HG03354 (cell line): ENCODE measurements around the gene SELENOO.

Experiments
- ATAC-seq: cut with Tn5 transposase; IDR thresholded peaks from one replicate; pipeline ENCODE4 v1.9.1; 2021; ENCODE audit warnings: mild to moderate bottlenecking; ENCODE audit not compliant: unreplicated experiment, poor library complexity, severe bottlenecking

Gene SELENOO

DNA sequence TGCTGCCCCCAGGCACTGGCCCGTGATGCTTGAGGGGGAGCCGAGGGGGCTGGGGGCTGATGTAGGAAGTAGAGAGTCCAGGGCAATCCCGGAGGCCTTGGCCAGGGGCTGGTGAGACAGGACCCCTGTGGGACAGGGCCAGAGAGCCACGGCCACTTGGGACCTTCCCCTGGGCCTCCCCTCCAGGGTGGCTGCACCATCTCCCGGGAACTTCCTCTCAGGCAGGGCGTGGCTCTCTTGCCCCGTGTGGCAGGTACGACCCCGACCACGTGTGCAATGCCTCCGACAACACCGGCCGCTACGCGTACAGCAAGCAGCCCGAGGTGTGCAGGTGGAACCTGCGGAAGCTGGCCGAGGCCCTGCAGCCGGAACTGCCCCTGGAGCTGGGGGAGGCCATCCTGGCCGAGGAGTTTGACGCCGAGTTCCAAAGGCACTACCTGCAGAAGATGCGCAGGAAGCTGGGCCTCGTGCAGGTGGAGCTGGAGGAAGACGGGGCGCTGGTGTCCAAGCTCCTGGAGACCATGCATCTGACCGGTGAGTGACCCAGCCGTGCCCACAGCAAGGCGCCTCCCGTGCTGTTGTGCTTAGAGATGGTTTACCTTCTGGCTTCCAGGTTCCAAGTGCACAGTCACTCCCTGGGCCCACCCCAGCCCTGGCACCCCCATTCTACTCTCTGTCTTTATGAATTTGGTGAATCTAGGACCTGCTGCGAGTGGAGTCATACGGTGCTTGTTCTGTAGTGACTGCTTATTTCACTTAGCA, 9.7 kb downstream of the SELENOO start:
- no peak for ATAC-seq

DNA sequence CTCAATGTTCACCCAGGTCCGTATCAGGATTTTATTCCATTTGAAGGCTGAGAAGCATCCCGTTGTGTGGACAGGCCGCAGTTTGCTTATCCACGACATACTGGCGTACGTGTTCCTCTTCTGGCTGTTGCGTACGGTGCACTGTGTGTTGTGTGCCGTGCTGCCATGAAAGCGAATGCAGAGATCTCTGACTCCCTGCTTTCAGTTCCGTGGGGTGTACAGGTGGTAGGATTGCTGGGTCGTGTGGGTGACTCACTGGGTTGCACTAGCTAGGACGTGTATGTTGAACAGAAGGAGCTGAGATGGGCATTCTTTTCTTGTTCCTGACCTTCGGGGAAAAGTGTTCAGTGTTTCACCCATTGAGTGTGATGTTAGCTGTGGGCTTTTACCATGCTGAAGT, 10.3 kb downstream of the SELENOO start:
- ATAC-seq = no peak

DNA sequence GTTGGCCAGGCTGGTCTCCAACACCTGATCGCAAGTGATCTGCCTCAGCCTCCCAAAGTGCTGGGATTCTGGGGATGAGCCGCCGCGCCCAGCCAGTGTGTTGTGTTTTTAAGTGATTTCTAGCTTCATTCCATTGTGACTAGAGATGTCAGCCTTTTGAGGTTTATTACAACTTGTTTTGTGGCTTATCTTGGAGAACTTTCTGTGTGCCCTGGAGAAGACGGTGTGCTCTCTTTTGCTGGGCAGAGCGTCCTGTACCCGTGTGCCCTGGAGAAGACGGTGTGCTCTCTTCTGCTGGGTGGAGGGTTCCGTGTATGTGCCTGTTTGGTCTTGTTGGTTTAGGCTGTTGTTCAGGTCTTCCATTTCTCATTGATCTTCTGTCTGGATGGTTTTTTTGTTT, 12.5 kb downstream of the SELENOO start:
- ATAC-seq = no peak

DNA sequence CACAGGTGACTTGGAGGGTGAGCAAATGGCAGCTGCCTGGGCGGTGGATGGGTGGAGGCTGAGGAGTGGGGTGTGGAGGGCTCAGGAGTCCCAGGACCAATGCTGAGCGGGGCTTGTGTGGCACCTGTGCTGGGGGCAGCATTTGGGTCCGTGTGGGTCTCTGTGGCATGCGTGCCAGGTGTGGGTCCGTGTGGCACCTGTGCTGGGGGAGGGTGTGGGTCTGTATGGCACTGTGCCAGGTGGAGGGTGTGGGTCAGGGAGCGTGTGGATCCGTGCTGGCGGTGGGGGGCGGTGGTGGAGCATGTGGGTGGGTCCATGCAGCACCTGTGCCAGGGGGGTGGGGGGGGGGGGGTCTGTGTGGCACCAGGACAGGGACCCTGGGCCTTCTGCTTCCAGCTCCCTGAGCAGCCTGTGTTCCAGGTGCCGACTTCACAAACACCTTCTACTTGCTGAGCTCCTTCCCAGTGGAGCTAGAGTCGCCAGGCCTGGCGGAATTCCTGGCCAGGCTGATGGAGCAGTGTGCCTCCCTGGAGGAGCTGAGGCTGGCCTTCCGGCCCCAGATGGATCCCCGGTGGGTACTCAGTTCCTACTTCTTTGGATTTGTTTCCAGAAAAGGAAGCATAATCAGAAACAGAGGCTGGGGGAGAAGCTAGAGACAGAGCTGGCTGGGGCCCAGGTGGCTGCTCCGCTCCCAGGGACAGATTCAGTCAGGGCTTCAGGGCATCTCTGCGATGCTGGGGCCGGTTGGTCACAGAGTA, 14.7 kb downstream of the SELENOO start:
- no peak for ATAC-seq

DNA sequence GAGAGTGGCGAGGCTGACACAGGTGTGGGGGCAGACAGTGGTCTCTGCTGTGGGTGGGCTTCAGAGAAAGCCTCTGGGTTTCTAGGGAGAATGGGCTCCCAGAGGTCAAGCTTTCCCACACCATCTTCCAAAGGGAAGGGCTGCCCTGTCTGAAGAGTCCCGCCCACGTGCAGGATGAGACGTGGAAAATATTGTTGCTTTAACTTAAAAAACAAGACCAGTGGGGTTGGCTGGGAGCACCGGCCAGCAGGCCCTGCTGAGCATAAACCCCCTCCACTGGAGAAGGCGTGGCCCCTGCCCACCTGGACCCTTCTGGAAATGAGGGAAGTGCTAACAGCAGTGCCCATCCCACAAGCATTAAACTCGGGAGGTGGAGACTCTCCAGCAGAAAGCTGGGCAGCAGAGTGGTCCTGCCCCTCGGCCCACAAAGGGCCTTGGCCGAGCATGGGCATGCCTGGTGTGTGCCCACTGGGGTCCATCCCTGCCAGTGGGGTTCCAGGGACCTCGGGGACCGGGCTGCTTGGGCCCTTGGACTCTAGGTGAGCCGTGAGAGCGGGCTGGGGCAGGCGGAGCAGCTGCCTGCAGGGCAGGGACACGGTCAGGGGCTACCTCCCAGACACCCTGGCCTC, 15.4 kb downstream of the SELENOO start:
- ATAC-seq = no peak

DNA sequence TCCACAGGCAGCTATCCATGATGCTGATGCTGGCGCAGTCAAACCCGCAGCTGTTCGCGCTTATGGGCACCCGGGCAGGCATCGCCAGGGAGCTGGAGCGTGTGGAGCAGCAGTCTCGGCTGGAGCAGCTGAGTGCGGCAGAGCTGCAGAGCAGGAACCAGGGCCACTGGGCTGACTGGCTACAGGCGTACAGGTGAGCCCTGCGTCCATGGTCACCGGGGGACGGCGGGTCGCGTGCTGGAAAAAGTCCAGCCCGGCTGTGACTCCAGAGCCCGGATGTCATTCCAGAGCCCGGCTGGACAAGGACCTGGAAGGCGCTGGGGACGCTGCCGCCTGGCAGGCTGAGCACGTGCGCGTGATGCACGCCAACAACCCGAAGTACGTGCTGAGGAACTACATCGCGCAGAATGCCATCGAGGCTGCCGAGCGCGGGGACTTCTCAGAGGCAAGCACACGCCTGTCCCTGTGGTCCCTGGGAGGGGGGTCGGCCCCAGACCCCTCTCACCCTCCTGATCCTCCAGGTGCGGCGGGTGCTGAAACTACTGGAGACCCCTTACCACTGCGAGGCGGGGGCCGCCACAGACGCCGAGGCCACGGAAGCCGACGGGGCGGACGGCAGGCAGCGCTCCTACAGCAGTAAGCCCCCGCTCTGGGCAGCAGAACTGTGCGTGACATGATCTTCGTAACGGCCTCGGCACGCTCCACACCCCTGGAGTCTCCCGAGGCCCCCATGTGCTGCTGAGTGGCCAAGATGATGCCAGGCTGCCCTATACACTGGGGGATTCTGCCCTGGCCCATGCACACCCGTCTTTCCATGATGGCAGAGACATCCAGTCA, 16.1 kb downstream of the SELENOO start:
- no peak for ATAC-seq

DNA sequence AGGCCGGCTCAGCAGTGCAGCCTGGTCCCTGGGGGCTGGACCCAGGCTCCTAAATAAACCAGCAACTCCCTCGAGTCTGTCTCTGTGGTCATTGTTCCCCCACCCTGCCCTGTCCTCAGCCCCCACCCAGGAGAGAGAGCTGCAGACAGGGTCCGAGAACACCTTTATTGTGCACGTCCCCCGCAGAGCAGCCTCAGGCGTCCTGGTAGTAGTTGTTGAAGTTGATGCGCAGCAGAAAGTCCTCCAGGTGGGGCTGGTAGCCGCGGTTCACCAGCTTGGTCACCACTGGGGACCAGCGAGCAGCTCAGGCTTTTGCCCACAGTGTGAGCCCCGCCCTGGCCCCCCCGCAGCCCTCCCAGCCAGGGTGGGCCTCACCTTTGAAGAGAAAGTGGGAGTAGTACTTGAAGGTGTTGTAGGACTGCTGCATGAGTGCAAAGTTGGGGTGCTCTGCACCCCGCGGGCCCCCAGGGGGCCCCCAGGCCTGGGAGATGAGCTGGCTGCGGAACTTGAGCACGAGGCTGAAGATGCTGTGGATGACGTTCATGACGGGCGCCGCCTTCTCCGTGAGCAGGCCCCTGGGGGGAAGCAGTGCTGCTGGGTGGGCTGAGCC, 16.8 kb downstream of the SELENOO start:
- ATAC-seq = no peak

DNA sequence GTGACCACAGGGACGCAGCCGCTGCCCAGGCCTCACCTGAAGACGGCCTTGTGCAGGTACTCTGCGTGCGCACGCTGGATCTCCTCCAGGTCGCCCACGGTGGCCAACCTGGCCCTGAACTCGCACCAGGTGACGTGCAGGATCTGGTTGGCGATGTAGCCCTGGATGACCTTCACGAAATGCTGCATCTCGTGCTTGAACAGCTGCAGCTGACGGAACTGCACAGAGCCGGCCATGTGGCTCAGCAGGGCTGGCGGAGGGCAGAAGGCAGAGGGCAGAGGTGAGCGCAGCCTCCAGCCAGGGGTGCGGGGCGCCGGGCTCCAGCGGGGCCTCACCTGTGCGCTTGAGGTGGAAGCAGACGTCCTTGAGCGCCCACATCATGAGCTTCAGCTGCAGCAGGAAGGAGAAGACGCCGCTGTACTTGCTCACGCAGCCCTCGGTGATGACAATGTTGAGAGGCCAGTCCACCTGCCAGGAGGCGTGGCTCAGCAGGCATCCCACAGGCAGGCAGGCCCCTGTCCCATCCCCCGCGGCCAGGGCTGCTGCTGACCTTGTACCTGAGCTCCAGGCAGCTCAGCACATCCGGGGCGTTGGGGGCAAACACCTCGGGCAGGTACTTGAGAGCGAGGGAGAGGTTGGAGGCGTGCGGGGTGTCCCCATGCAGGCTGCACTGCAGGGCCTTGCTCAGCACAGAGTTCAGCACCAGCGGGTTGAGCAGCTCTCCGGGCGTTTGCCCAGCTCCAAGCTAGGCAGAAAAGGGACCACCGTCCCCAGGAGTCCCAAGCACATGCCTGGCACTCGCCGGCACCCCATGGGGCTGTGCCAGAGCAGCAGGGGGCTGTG, 17.6 kb downstream of the SELENOO start:
- no peak for ATAC-seq

DNA sequence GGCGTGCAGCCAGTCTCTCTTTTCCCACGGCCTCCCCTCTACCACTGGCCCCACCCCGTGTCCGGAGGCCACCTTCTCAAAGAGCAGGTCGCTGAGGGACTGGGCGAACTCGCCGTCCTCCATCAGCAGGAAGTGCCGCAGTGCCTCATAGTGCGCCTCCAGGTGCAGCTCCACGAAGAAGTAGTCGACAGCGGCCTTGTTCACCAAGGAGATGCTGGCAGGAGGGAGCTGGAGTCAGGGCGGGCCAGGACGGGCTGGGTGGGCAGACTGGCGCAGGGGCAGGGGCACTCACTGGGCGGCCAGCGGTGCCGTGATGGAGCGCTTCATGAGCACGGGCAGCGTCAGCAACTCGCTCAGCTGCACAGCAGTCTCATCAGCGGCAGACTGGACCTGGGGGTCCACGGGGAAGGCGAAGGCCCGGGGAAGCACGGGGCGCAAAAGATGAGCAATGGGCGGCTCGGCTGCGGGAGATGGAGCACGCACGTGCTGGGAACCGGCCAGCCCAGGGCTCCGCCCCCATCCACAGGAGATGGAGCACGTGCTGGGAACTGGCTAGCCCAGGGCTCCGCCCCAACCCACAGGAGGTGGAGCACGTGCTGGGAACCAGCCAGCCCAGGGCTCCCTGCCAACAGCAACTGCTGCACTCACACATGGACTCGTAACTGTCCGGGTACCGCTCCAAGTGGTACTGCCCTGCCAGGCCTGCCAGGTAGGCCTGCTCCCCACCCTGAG, 18.4 kb downstream of the SELENOO start:
- no peak for ATAC-seq

DNA sequence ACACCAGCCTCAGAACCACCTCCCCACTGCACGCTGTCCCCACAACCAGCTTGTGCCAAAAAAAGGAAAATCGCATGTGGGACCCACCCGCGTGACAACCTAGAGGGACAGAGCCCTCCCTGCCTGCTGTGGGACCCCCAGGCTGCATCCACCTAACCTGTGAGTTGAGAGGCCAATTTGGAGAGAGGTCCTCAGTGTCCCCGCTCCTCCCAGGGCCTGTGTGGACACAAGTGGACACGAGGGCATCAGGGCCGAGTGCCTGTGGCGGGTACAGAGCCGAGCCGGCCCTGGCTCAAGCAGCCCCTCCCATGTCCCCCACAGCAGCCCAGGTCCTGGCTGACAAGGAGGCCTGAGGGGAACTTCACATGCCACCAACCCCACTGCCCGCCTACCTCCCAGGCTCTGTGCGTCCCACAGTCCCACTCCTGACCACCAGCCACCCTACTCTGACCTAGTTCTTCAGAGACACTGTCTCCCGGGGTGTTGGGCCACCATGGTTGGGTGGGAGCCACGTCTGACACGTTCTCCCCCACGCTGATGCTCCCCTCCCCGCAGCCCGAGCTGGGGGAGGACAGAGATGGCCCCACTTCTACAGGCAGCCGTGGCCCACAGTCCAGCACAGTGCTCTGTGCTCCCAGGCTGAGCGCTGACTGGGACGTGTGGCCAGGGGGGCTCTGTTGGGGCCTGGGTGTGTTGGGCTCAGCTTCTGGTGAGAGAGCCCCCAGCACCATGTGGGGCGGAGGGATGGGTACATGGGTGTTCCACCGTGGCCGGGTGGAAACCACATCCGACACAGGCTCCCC, 19.2 kb downstream of the SELENOO start:
- no peak for ATAC-seq

DNA sequence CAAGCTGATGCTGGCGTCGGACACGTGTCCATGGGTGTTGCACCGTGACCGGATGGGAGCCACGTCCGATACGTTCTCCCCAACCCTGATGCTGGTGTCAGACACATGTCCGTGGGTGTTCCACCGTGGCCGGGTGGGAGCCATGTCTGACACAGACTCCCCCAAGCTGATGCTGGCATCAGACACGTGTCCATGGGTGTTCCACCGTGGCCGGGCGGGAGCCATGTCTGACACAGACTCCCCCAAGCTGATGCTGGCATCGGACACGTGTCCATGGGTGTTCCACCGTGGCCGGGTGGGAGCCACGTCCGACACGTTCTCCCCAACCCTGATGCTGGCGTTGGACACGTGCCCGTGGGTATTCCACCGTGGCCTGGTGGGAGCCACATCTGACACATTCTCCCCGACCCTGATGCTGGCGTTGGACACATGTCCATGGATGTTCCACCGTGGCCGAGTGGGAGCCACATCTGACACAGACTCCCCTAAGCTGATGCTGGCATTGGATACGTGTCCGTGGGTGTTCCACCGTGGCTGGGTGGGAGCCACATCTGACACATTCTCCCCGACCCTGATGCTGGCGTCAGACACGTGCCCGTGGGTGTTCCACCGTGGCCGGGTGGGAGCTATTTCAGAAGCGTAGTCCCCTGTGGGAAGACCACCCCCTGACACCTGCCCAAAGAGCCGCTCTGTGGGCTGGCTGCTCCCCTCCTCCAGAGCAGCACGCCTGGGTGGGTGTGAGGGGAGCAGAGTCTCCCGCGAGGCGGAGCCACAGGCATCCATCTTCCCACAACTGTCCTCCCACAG, 20.0 kb downstream of the SELENOO start:
- no peak for ATAC-seq

DNA sequence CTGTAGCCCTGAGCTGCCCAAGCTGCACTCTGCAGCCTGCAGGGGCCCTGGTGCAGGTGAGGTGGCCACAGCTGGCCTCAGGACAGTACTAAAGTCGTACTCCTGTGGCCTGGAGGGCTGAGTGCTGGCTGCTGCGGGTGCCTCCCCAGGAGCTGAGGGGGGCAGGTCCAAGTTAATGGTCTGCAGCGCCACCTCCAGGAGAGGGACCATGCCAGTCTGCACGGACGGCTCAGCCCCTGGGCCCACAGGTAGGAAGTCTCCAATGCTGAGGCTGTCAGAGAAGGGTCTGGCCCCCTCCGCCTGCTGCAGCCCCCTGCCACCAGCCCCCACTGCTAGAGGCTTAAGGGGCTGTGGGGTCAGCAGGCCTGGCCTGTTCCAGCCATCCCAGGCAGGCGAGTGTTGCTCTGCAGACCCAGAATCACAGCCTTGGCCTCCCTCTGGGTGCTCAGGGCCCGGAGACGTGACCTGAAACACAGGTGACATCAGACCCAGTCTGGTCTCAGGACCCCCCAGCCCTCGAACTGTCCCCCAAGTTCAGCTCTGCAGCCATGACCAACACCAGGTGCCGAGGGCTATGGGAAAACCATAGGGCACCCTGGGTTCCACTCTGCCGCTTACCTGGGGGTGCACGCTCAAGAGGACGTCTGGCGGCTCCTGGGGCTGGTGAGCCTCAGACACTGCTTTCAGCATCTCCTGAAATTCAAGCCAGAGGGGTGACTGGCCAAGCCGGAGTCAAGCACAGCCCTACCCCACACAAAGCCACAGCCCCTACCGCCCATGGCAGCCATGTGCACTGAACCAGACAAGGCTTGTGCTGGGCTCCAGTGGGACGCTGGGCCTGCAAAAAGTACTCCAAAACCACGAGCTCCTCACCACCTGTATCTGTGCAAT, 20.8 kb downstream of the SELENOO start:
- ATAC-seq = no peak

DNA sequence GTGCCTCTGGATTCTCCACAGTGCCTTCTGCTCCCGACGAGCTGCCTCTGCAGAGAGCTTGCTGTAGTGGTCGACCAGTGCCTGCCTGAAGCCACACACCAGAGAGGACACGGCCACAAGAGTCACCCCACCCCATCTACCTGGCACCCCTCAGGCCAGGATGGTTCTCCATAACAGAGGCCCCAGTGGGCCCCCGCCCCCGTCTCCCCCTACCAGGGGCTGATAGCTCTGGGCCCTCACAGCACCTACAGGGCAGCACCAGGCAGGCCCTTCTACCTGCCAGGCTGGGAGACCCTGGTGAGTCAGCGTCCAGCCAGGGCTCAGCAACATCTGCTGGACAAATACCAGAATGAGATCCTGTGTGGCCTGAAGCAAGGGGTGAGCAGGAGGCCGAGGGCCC, 21.7 kb downstream of the SELENOO start:
- ATAC-seq = no peak

DNA sequence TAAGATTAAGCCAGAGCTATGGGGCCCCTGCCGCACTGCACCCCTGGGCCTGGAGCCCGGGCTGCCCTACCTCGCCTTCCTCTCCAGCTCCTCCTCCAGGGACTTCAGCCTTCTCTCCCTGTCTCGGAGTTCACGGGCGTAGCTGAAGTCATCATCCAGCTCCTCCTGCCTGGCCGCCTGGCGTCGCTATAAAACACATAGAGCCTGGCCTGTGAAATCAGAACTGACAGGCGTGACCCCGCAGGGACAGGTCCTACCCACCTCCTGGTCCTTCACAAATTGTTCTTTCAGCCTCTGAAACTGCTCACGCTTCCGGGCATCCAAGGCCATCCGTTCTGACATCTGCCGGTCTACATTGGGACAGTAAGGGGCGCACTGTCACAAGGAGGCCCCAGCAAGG, 23.3 kb downstream of the SELENOO start:
- ATAC-seq = no peak

DNA sequence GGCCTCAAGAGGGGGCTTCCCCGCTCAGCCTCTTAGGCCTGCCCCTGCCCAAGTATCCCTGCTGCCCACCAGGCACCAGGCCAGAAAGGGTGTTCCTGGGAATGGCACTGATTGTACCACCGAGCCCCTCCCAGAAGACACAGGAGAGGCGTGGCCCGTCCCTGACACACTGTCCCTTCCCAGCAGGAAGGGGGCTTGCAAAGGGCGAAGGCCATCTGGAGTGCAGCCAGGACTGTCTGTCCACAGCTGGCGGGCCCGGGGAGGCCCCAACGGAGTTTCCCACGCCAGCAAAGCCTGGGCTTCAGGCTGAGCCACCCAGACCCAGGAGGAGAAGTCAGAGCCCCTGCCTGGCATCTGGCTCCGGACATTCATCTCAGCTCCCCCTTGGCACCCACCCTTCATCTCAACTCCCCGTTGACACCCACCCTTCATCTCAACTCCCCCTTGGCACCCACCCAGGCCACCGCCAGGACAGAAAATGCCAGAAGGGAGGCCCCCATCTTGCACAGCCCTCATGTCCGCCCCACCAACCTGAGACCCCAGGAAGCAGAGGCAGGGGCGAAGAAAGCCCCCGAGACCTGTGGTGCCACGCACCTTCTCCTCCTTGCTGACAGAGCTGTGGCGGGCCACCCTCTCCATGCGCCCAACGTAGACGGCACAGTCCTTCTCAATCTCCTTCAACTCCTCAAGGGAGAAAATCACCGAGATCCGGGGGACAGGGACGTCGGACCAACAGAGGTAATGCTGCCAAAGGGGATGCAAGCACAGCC, 24.6 kb downstream of the SELENOO start:
- no peak for ATAC-seq
